OCI-LY3 (cell line): ENCODE measurements around the gene C4orf17.

ENCODE experiments used
- EZH2phosphoT487 ChIP-seq: fragments of 200-600 bp; shearing (Covaris generic); IDR thresholded peaks from 2 replicates; pipeline ENCODE4 v1.6.1; 2018; ENCODE audit warnings: antibody characterized with exemption, mixed run types, low read depth
- TF ChIP-seq, protein P1 (sequence below): fragments of 200-600, 300-600 bp; sonication (generic); IDR thresholded peaks from 2 replicates; pipeline ENCODE4 v1.5.1; 2014; ENCODE audit warnings: antibody characterized with exemption, low read length, low read depth

DNA sequence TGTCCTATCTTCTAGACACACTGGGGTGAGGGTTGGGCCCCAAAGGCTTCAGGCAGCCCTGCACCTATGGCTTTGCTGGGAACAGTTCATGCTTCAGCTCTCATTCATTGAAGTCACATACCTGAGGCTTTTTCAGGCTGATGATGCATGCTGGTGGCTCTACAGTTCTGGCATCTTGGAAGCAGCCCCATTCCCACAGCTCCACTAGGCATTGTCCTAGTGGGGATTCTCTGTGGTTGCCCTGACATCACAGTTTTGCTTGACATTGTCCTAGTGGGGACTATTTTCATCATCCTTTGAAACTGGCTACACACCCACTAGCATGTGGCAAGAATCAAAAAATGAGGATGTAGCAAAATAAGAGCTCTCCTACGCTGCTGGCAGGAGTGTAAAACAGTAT, 37.7 kb upstream of the C4orf17 start:
- TF ChIP-seq, protein P1, sequence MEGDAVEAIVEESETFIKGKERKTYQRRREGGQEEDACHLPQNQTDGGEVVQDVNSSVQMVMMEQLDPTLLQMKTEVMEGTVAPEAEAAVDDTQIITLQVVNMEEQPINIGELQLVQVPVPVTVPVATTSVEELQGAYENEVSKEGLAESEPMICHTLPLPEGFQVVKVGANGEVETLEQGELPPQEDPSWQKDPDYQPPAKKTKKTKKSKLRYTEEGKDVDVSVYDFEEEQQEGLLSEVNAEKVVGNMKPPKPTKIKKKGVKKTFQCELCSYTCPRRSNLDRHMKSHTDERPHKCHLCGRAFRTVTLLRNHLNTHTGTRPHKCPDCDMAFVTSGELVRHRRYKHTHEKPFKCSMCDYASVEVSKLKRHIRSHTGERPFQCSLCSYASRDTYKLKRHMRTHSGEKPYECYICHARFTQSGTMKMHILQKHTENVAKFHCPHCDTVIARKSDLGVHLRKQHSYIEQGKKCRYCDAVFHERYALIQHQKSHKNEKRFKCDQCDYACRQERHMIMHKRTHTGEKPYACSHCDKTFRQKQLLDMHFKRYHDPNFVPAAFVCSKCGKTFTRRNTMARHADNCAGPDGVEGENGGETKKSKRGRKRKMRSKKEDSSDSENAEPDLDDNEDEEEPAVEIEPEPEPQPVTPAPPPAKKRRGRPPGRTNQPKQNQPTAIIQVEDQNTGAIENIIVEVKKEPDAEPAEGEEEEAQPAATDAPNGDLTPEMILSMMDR, result no peak
- TF ChIP-seq EZH2phosphoT487, result no peak
